HepG2 (cell line): Measurements from ENCODE around the gene SCT. TPM values are rescaled to one million over a fixed set of nuclear protein-coding genes. Genes with fewer than 3 reads are reported as not detected.

ENCODE experiments used
- AHDC1 ChIP-seq: sonication (generic); formaldehyde crosslinking; IDR thresholded peaks from 2 replicates; pipeline ENCODE4 v1.5.1; 2020; ENCODE audit warnings: mild to moderate bottlenecking, missing genetic modification reagents, borderline replicate concordance
- FOXJ3 ChIP-seq: sonication (generic); formaldehyde crosslinking; IDR thresholded peaks from 2 replicates; pipeline ENCODE4 v1.4.0; 2020; ENCODE audit warnings: missing genetic modification reagents, mild to moderate bottlenecking, borderline replicate concordance
- MIXL1 ChIP-seq: IDR thresholded peaks from 2 replicates; pipeline ENCODE4 v1.6.1; 2016
- NR2C2 ChIP-seq: sonication (generic); formaldehyde crosslinking; IDR thresholded peaks from 2 replicates; pipeline ENCODE4 v1.4.0; 2020; ENCODE audit warnings: missing genetic modification reagents, mild to moderate bottlenecking, moderate library complexity, borderline replicate concordance
- ZNF180 ChIP-seq: sonication (generic); formaldehyde crosslinking; IDR thresholded peaks from 2 replicates; pipeline ENCODE4 v1.4.0; 2020; ENCODE audit warnings: low read depth, missing genetic modification reagents, borderline replicate concordance
- ZNF350 ChIP-seq: sonication (generic); formaldehyde crosslinking; IDR thresholded peaks from 2 replicates; pipeline ENCODE4 v1.4.0; 2020; ENCODE audit warnings: mild to moderate bottlenecking, low read depth, missing genetic modification reagents, borderline replicate concordance
- ZNF512B ChIP-seq: sonication (generic); formaldehyde crosslinking; IDR thresholded peaks from 2 replicates; pipeline ENCODE4 v1.5.1; 2020; ENCODE audit warnings: missing genetic modification reagents, mild to moderate bottlenecking, borderline replicate concordance
- ZUFSP ChIP-seq: sonication (generic); formaldehyde crosslinking; IDR thresholded peaks from 2 replicates; pipeline ENCODE4 v1.9.0; 2021; ENCODE audit warnings: missing genetic modification reagents, mild to moderate bottlenecking, borderline replicate concordance
- polyA plus RNA-seq, 8 experiments: library from polyadenylated mRNA; depleted of rRNA in 3 of 8; stranded (reverse) in 7 of 8; unstranded in 1 of 8; fragments of >200 nt; fragmentation: Illumina TruSeq in 4 of 8; extraction: Trizol in 4 of 8; gene quantifications; 2 replicates each; pipeline versions ENCODE4 v1.2.1 to v1.2.3, GENCODE V29; 2011 to 2016; ENCODE audit warnings: low read depth in 4 of 8, missing spikeins in 1 of 8, mixed read lengths in 1 of 8; ENCODE audit not compliant: insufficient read depth in 1 of 8
- total RNA-seq, 5 experiments: library from RNA; depleted of rRNA; stranded (reverse); fragments of >200 nt; fragmentation: Illumina TruSeq; extraction: Trizol; gene quantifications; 2 replicates each; pipeline ENCODE4 v1.2.3, GENCODE V29; 2016; ENCODE audit warnings: low read depth in 1 of 5
- TF ChIP-seq, protein P1 (sequence below): IDR thresholded peaks from 2 replicates; pipeline ENCODE4 v1.6.1; 2016; ENCODE audit warnings: missing genetic modification reagents, missing compliant biosample characterization
- TF ChIP-seq, protein P2 (sequence below): sonication (generic); formaldehyde crosslinking; IDR thresholded peaks from 2 replicates; pipeline ENCODE4 v1.8.1; 2023; ENCODE audit warnings: mild to moderate bottlenecking, missing genetic modification reagents

The SCT gene
- total and polyA plus RNA-seq, 2 of the 13 experiments (the other 11 are each of a cell fraction or from before 2014, with no cell fraction given), result not detected

DNA sequence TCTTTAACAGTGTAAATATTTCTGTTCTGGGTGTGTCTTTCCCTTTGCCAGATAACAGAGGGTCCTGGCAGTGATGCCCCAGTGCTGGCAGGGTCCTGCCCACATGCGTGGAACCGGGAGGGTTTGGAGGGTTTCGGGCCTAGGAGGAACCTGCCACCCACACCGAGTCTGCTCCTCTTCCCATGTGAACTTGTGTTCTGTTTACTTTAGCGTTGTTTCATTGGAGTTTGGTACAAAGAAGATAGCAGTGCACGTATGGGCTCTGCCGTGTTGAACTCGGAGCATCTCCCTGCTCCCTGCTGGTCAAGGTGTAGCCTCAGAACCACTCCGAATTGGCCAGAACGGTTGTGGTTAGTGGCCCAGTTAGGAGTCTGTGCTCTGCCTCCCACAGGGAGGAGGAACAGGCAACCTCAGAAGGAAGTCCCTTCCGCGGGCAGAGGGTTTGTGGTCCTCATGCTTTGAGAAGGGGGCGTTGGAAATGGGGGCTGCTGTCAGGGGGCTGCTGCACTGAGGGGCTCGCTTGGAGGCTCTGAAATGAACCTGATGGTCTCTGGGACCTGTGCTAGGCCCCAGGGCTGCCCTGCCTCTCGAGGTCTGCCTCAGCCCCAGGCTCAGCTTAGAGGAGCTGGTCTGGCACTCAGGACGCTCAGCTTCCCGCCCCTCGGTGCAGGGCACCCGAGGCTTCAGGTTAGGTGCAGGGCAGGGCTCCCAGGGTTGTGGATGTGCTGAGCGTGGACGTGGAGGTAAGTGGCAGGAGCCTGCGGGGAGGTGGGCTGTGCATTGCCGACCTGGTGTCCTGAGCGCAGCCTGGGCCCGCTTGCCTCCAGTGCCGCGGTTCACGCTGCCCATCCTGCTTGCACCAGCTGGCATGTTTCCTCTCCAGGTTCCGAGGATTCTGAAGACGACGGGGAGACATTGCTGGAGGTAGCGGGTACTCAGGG lies 40.3 kb downstream of the SCT start (continued):
- TF ChIP-seq ZNF512B (CRISPR knock-in tag), result no peak
- no peak for TF ChIP-seq NR2C2 (CRISPR knock-in tag)
- no peak for TF ChIP-seq AHDC1 (CRISPR knock-in tag)
- TF ChIP-seq, protein P1, sequence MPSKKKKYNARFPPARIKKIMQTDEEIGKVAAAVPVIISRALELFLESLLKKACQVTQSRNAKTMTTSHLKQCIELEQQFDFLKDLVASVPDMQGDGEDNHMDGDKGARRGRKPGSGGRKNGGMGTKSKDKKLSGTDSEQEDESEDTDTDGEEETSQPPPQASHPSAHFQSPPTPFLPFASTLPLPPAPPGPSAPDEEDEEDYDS, result no peak
- no peak for TF ChIP-seq MIXL1 (CRISPR knock-in tag)
- no peak for TF ChIP-seq FOXJ3 (CRISPR knock-in tag)
- TF ChIP-seq ZNF350, result no peak
- TF ChIP-seq, protein P2, sequence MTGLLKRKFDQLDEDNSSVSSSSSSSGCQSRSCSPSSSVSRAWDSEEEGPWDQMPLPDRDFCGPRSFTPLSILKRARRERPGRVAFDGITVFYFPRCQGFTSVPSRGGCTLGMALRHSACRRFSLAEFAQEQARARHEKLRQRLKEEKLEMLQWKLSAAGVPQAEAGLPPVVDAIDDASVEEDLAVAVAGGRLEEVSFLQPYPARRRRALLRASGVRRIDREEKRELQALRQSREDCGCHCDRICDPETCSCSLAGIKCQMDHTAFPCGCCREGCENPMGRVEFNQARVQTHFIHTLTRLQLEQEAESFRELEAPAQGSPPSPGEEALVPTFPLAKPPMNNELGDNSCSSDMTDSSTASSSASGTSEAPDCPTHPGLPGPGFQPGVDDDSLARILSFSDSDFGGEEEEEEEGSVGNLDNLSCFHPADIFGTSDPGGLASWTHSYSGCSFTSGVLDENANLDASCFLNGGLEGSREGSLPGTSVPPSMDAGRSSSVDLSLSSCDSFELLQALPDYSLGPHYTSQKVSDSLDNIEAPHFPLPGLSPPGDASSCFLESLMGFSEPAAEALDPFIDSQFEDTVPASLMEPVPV (CRISPR knock-in tag), result no peak
- TF ChIP-seq ZUFSP (CRISPR knock-in tag), result no peak
- TF ChIP-seq ZNF180 (CRISPR knock-in tag), result no peak
